Measurements from ENCODE around the gene POLR3GL. TPM values are rescaled to one million over a fixed set of nuclear protein-coding genes. Genes with fewer than 3 reads are reported as not detected.
"Not testable (repeated sequence)": the region's sequence is repeated elsewhere in the genome, so short reads cannot be mapped to it uniquely, and the experiment has no call there.

POLR3GL gene
- polyA plus RNA-seq (2014; cell fraction: cytosol; rRNA removed): 9.5 and 10.6 TPM in 2 replicates
- polyA plus RNA-seq (2014; cell fraction: nucleus; rRNA removed): 7.5 and 11.4 TPM in 2 replicates

DNA sequence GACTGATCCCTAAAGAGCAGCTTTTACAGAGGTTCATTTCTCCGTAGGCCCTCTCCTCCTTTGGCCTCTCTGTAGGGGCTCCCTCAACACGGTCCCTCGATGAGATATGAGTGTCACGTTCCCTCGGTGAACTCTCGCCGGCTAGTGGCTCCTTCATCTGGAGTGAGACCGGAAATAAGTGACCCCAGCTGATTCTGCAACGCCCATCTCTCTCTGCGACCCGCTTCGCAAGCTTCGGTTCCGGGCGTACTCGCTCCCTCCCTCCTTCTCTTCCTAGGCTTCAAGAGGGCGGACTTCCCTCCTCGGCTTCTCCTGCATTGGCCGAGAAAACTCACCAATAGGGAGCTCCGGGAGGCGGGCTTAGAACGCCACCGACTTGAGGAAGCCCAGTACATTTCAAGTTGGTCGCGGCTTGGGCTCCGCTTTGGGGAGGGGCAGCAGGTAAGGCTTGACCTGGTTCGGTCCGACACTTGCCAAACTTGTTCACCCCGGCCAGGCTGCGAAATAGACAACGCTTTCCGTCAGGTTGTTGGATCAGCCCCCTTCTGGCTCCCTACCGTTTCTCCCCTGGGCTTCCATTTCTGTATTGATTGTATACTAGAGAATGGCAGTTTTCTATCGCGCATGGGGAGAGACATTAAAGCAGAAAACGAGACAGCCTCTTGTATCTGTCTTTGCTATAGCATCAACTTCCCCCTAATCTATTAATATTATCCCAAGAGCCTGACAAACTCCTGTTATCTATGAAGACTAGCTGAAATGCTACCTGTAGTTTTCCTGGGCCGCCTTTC is at the start of gene POLR3GL, which contains the start of gene ANKRD34A:
POLR3GL (plus strand) TSS at position 363 of the 791 bp plus-strand sequence. CDS start 10,176 bp downstream, outside the sequence.
ANKRD34A (minus strand) TSS at position 248 of the 791 bp plus-strand sequence. CDS start 2,816 bp downstream, outside the sequence.
- DNase-seq (ENCODE audit: low spot score): peak; percentile 93

GRCh38 chr1:145916745-145917144 is 47.7 kb upstream of the POLR3GL start:
- no peak for DNase-seq (ENCODE audit: low spot score)

- DNase-seq (ENCODE audit: low spot score): no peak
Observed at GRCh38 chr1:145917595-145917994, 46.9 kb upstream of the POLR3GL start.

DNA sequence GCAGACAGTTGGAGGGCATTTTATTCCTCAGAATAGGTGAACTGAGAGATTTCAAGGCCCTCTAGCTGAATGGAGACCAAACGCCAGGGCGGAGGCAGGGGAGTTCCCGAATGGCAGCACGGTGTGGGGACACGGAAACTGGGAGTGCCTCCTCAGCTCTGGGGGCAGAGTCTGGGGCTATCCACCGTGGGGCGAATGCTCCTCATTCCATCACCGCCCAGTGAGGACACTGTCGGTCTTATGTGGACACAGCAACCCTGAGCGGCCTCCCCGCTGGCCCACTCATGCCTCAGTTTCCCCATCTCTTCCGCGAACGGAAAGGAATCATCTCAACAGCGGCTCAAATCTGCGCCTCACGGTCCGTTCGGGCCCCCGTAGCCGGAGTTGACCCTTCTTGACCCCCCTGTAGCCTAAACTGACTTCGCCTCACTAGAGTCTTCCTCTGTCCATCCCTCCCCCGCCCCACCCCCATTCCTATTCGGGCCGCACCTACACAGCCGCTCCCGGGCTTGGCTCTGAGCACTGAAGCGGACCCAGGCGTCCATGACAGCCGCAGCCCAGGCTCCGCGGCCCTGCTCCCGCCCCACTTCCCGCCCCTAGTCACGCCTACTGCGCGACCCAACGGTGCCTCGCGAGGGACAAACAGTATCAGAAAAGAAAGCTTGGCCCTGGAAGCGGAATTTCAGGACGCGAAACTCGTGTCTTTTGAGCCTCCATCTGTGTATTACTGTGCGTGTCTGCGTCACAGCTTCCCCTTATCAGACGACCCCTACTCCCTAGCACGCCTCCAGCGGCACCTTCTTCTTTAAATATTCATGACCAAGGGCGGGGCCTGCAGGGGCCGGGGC is 46.1 kb upstream of the POLR3GL start, which contains the start of gene PEX11B:
PEX11B (minus strand) TSS at position 574 of the 848 bp plus-strand sequence; CDS start at position 545, 29 bp downstream.
- DNase-seq (ENCODE audit: low spot score): peak; percentile 93

DNA sequence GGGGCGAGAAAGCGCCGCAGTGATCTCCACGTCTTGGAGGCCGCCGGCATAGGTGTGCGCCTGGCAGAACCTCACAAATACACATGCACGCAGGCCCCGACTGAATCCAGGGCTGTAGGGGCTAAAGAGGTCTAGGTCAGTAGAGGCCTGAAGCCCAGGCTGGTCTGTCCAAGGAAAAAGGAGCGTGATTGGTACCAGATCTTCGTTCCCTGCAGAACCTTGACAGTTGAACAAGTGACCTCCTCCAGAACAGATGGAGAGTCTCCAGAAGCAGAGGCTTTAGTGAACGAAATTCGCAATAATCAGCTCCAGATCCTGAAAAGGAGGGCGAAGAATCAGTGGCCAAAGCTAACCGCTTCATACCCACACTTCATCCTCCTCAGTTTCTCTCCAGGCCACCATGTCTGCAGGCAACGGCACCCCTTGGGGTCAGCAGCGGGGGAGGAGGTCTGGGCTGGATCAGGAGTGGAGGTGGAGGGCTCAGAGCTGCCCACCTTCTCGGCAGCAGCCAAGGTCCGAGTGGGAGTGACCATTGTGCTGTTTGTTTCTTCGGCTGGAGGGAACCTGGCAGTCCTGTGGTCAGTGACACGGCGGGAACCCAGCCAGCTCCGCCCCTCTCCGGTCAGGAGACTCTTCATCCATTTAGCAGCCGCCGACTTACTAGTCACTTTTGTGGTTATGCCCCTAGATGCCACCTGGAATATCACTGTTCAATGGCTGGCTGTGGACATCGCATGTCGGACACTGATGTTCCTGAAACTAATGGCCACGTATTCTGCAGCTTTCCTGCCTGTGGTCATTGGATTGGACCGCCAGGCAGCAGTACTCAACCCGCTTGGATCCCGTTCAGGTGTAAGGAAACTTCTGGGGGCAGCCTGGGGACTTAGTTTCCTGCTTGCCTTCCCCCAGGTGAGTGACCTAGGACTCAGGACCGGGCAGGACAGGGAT is 45.2 kb upstream of the POLR3GL start:
- peak; percentile 37 for DNase-seq (ENCODE audit: low spot score)

- not testable (repeated sequence) for DNase-seq (ENCODE audit: low spot score)
Observed at GRCh38 chr1:145920297-145920696, 44.2 kb upstream of the POLR3GL start.

DNA sequence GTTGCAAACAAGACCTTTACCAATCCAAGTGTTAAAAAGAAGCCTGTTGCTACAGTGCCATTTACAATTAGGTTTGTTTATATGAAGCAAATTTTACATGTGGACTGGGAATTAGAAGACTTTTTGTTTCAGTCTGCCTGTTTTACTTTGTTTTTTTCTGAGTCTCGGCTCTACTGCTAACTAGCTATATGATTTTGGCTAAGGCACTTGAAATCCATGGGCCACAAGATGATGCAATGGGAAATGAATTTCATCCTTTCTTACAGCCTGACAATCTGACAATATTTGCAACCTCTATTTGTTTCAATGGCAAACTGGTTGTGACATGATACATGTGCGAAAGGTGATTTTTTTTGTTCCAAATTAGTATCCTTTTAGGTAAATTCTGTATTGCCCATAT is 42.2 kb upstream of the POLR3GL start:
- DNase-seq (ENCODE audit: low spot score): no peak

DNA sequence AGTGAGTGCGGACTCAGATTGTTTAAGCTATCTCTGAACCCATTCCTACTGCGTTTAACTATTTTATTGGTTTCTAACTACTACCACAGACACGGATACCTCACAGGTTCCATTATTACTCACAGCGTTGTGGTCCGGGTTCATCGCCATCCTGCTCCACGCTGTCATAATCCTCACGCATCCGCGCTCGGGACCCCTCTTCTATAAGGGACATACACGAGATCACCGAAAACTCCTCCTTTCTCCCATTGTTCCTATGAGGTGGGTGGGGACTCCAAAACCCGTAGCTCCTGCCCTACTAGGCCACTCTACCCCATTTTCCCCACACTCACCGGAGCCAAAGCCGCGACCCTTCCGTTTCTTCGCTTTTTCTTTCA is 37.8 kb upstream of the POLR3GL start:
- no peak for DNase-seq (ENCODE audit: low spot score)

DNA sequence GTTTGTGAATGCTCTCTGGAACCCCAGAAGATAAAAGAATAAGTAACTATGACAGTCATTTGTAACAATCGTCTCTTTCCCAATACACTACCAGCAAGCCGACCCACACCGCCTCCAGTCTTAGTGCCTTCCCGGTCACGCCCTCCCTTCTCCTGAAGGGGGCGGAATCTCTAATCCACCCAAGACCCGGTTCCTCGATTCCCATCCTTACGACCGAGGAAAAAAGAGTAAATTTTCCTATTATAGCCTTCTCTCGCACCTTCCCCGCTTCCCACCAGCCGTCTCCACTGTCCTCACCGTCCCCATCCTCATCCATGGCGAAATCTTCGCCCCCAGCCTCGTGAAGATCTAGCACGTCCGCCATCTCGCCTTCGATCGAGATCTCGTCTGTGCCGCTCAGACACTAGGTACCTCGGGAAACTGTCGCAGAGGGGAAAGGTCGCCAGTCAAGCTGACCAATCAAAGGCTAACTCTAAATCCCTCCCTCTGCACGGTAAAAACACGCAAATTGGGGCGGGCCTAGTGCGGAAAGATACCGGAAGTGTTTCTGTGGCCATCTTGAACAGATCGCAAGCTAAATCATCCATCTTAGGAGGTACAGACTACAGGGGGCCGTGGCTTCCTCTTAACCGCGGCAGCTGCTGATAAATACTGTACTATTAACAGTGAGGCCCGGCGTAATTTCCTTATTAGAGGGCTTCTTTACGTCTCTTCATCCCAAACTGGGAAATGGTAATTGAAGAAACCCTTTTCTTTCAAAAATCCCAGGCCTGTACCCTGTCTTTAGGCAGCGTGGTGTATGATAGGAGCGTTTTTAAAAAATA is 37.2 kb upstream of the POLR3GL start, which contains the start of gene RBM8A:
RBM8A (minus strand) TSS at position 422 of the 824 bp plus-strand sequence; CDS start at position 364, 58 bp downstream.
- DNase-seq (ENCODE audit: low spot score): peak; percentile 99

DNA sequence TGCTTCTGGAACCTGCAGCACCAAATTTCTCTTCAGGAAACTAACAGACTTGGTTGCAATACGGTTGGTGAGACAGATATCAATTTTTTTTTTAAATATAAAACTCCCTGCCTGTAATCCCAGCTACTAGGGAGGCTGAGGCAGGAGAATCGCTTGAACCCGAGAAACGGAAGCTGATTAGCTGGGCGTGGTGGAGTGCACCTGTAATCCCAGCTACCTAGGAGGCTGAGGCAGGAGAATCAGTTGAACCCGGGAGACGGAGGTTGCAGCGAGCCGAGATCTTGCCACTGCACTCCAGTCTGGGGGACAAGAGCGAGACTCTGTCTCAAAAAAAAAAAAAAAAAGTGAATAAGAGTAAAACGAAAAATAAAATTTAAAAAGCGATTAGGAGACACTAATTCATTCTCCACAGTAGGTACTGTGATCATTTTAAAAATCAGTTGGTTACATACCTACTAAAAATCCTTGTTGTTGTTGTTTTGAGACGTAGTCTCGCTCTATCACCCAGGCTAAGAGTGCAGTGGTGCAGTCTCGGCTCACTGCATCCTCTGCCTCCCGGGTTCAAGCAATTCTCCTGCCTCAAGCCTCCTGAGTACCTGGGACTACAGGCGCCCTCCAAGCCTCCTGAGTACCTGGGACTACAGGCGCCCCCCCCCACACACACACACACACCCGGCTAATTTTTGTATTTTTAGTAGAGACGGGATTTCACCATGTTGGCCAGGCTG is 36.4 kb upstream of the POLR3GL start:
- no peak for DNase-seq (ENCODE audit: low spot score)

DNA sequence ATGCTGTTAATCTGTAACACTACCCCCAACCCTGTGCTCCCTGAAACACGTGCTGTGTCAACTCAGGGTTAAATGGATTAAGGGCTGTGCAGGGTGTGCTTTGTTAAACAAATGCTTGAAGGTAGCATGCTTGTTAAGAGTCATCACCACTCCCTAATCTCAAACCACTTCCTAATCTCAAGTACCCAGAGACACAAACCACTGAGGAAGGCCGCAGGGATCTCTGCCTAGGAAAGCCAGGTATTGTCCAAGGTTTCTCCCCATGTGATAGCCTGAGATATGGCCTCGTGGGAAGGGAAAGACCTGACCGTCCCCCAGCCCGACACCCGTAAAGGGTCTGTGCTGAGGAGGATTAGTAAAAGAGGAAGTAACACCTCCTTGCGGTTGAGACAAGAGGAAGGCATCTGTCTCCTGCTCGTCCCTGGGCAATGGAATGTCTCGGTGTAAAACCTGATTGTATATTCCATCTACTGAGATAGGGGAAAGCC is 31.9 kb upstream of the POLR3GL start:
- not testable (repeated sequence) for DNase-seq (ENCODE audit: low spot score)

DNA sequence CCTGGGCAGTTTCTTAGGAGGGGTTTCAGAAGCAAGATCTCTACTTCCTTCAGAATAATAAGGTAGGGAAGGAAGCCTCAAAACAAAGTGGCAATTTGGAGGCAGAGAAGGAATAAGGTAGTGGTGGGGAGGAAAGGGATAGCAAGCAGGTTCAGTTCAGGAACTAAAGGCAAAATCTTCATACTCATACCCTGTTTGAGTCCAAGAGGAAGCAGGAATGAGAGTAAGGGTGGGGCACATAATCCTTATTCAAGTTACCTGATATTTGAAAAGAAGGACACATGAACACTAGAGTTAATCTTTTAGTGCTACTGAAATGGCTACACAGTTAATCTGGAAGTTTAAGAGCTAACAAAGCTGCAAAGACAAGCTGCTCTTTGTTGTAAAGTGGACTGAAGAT is 28.8 kb upstream of the POLR3GL start:
- DNase-seq (ENCODE audit: low spot score): no peak

- no peak for DNase-seq (ENCODE audit: low spot score)
Observed at GRCh38 chr1:145936247-145936646, 28.2 kb upstream of the POLR3GL start.

DNA sequence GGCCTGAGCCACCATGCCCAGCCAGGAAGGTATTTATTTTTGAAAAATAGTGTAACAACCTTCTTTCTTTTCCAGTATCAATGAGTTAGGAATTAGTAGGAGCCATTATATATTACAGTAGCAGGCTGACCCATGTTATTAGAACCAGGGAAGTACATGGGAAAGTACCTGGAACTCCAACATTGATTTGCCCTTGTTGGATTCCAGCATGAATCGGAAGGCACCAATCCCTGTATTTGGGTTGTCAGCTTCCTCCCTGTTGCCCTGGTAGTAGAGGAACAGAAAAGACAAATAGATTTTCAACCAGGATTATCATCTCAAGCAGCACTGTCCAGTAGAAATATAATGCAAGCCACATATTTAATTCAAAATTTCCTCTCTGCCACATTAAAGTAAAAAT is 27.1 kb upstream of the POLR3GL start:
- no peak for DNase-seq (ENCODE audit: low spot score)

- no peak for DNase-seq (ENCODE audit: low spot score)
Observed at GRCh38 chr1:145942405-145942804, 22.1 kb upstream of the POLR3GL start.

DNA sequence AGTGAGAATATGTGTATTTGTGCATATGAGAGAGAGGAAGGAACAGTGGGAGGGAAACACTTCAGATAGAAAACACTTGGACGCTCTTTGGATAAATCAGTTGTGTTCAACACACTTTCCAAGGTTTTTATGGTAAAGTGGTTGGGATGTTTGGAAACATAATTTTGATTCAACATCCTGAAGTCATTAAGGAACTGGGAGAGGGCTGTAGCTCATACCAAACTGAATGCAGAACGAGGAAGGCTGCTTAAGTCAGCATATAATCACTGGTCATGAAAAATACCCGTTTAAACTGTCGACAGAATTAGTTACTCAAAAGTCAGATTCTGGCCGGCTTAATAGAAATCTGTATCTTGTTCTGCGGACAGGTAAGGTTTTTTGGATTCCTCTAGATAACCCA is 21.6 kb upstream of the POLR3GL start:
- DNase-seq (ENCODE audit: low spot score): no peak

- no peak for DNase-seq (ENCODE audit: low spot score)
Observed at GRCh38 chr1:145944532-145944931, 20.0 kb upstream of the POLR3GL start.

- DNase-seq (ENCODE audit: low spot score): no peak
Observed at GRCh38 chr1:145946477-145946986, 18.0 kb upstream of the POLR3GL start.

DNA sequence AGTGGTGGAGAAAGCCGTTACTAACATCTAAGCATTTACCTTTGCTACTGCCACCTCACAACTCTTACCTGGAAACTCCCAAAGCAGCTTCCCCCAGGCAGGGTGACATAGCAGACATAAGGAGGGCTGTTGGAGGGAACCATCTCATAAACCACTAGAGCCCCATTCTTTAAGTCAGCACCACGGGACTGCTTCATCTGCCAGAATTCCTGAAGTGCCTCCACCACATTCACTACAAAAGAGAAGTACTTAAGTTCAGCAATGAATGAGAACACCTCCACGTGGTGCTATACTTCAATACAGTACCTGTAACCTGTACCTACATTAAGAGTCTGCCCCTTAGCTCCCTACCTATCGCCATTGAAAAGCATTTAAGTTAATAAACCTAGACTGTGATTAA is 16.9 kb upstream of the POLR3GL start:
- no peak for DNase-seq (ENCODE audit: low spot score)
